ENCODE results near the gene CCDC178. TPM values are rescaled to one million over a fixed set of nuclear protein-coding genes. Genes with fewer than 3 reads are reported as not detected.

The CCDC178 gene
- total RNA-seq, 1 donor from 2014 or later: not detected

- DNase-seq: no peak
- intact Hi-C loops (cut with micrococcal nuclease): no loop called here
- Mint-ChIP-seq H3K4me3 (no peak overlapping the region), H3K27me3 (no peaks in the 10 kb centered on the region), H3K36me3 (ENCODE audit: low read depth) (no peaks in the 10 kb centered on the region), H3K27ac (no peak overlapping the region), H3K9me3 (no peaks in the 10 kb centered on the region), H3K4me1 (no peaks in the 10 kb centered on the region)
Measured at GRCh38 chr18:32910694-32911296, 529.7 kb downstream of the CCDC178 start.

- Mint-ChIP-seq H3K4me1 (no peaks in the 10 kb centered on the region), H3K27me3 (no peaks in the 10 kb centered on the region), H3K27ac (no peak overlapping the region), H3K4me3 (no peak overlapping the region), H3K9me3 (no peaks in the 10 kb centered on the region), H3K36me3 (ENCODE audit: low read depth) (no peaks in the 10 kb centered on the region)
- intact Hi-C loops (cut with micrococcal nuclease): no loop called here
- no peak for DNase-seq
Measured at GRCh38 chr18:32909798-32910561, 530.5 kb downstream of the CCDC178 start.

GRCh38 chr18:32908424-32908805 lies 532.1 kb downstream of the CCDC178 start:
- no peak for DNase-seq
- no peaks in the 10 kb centered on the region for H3K4me1 Mint-ChIP-seq
- H3K9me3 Mint-ChIP-seq: no peaks in the 10 kb centered on the region
- no peak overlapping the region for H3K4me3 Mint-ChIP-seq
- intact Hi-C loops (cut with micrococcal nuclease): no loop called here
- H3K27ac Mint-ChIP-seq: no peak overlapping the region
- H3K27me3 Mint-ChIP-seq: no peaks in the 10 kb centered on the region
- no peaks in the 10 kb centered on the region for H3K36me3 Mint-ChIP-seq (ENCODE audit: low read depth)

- no peaks in the 10 kb centered on the region for H3K36me3 Mint-ChIP-seq (ENCODE audit: low read depth)
- no peak overlapping the region for H3K4me3 Mint-ChIP-seq
- intact Hi-C loops (cut with micrococcal nuclease): no loop called here
- H3K27me3 Mint-ChIP-seq: no peaks in the 10 kb centered on the region
- H3K4me1 Mint-ChIP-seq: no peaks in the 10 kb centered on the region
- no peak for DNase-seq
- H3K9me3 Mint-ChIP-seq: no peaks in the 10 kb centered on the region
- no peak overlapping the region for H3K27ac Mint-ChIP-seq
Measured at GRCh38 chr18:32907648-32908423, 532.7 kb downstream of the CCDC178 start.

GRCh38 chr18:32907311-32907585 lies 533.3 kb downstream of the CCDC178 start:
- Mint-ChIP-seq H3K27me3 (no peaks in the 10 kb centered on the region), H3K27ac (no peak overlapping the region), H3K36me3 (ENCODE audit: low read depth) (no peaks in the 10 kb centered on the region), H3K4me3 (no peak overlapping the region), H3K4me1 (no peaks in the 10 kb centered on the region), H3K9me3 (no peaks in the 10 kb centered on the region)
- intact Hi-C loops (cut with micrococcal nuclease): no loop called here
- no peak for DNase-seq

- no peaks in the 10 kb centered on the region for H3K4me1 Mint-ChIP-seq
- H3K4me3 Mint-ChIP-seq: no peak overlapping the region
- H3K36me3 Mint-ChIP-seq (ENCODE audit: low read depth): no peaks in the 10 kb centered on the region
- no peaks in the 10 kb centered on the region for H3K9me3 Mint-ChIP-seq
- intact Hi-C loops (cut with micrococcal nuclease): no loop called here
- no peaks in the 10 kb centered on the region for H3K27me3 Mint-ChIP-seq
- no peak for DNase-seq
- no peak overlapping the region for H3K27ac Mint-ChIP-seq
Measured at GRCh38 chr18:32906506-32907310, 533.8 kb downstream of the CCDC178 start.

- H3K27me3 Mint-ChIP-seq: no peaks in the 10 kb centered on the region
- DNase-seq: no peak
- H3K27ac Mint-ChIP-seq: no peak overlapping the region
- H3K9me3 Mint-ChIP-seq: no peaks in the 10 kb centered on the region
- no peaks in the 10 kb centered on the region for H3K4me1 Mint-ChIP-seq
- H3K4me3 Mint-ChIP-seq: no peak overlapping the region
- intact Hi-C loops (cut with micrococcal nuclease): no loop called here
- H3K36me3 Mint-ChIP-seq (ENCODE audit: low read depth): no peaks in the 10 kb centered on the region
Measured at GRCh38 chr18:32905651-32906050, 534.9 kb downstream of the CCDC178 start.

GRCh38 chr18:32902568-32903330 lies 537.8 kb downstream of the CCDC178 start:
- H3K9me3 Mint-ChIP-seq: peaks cover 8% of the 10 kb centered on the region
- H3K27me3 Mint-ChIP-seq: no peaks in the 10 kb centered on the region
- no peak overlapping the region for H3K4me3 Mint-ChIP-seq
- H3K36me3 Mint-ChIP-seq (ENCODE audit: low read depth): no peaks in the 10 kb centered on the region
- no peaks in the 10 kb centered on the region for H3K4me1 Mint-ChIP-seq
- DNase-seq: no peak
- no peak overlapping the region for H3K27ac Mint-ChIP-seq
- intact Hi-C loops (cut with micrococcal nuclease): no loop called here

- Mint-ChIP-seq H3K27me3 (no peaks in the 10 kb centered on the region), H3K4me1 (no peaks in the 10 kb centered on the region), H3K9me3 (peaks cover 9% of the 10 kb centered on the region), H3K4me3 (no peak overlapping the region), H3K27ac (no peak overlapping the region), H3K36me3 (ENCODE audit: low read depth) (no peaks in the 10 kb centered on the region)
- intact Hi-C loops (cut with micrococcal nuclease): no loop called here
- no peak for DNase-seq
Measured at GRCh38 chr18:32899819-32900218, 540.7 kb downstream of the CCDC178 start.

GRCh38 chr18:32896776-32897547 lies 543.6 kb downstream of the CCDC178 start:
- no peaks in the 10 kb centered on the region for H3K36me3 Mint-ChIP-seq (ENCODE audit: low read depth)
- H3K27me3 Mint-ChIP-seq: no peaks in the 10 kb centered on the region
- H3K4me3 Mint-ChIP-seq: no peak overlapping the region
- H3K4me1 Mint-ChIP-seq: no peaks in the 10 kb centered on the region
- peaks cover 9% of the 10 kb centered on the region for H3K9me3 Mint-ChIP-seq
- DNase-seq: no peak
- H3K27ac Mint-ChIP-seq: no peak overlapping the region
- intact Hi-C loops (cut with micrococcal nuclease): no loop called here

- Mint-ChIP-seq H3K9me3 (peaks cover 8% of the 10 kb centered on the region), H3K4me1 (no peaks in the 10 kb centered on the region), H3K27me3 (no peaks in the 10 kb centered on the region), H3K27ac (no peak overlapping the region), H3K36me3 (ENCODE audit: low read depth) (no peaks in the 10 kb centered on the region), H3K4me3 (no peak overlapping the region)
- no peak for DNase-seq
- intact Hi-C loops (cut with micrococcal nuclease): no loop called here
Measured at GRCh38 chr18:32893915-32894314, 546.6 kb downstream of the CCDC178 start.

- Mint-ChIP-seq H3K27me3 (no peaks in the 10 kb centered on the region), H3K27ac (no peak overlapping the region), H3K4me1 (no peaks in the 10 kb centered on the region), H3K4me3 (no peak overlapping the region), H3K9me3 (no peaks in the 10 kb centered on the region), H3K36me3 (ENCODE audit: low read depth) (no peaks in the 10 kb centered on the region)
- intact Hi-C loops (cut with micrococcal nuclease): no loop called here
- DNase-seq: no peak
Measured at GRCh38 chr18:32891797-32892196, 548.7 kb downstream of the CCDC178 start.

GRCh38 chr18:32891130-32891529 lies 549.4 kb downstream of the CCDC178 start:
- Mint-ChIP-seq H3K27me3 (no peaks in the 10 kb centered on the region), H3K4me3 (no peak overlapping the region), H3K27ac (no peak overlapping the region), H3K36me3 (ENCODE audit: low read depth) (no peaks in the 10 kb centered on the region), H3K9me3 (no peaks in the 10 kb centered on the region), H3K4me1 (no peaks in the 10 kb centered on the region)
- intact Hi-C loops (cut with micrococcal nuclease): no loop called here
- DNase-seq: no peak

Measured in activated CD4-positive, alpha-beta T cell treated with anti-CD3 and anti-CD28 coated beads, Interleukin-2, amount 10 ng/mL, durations not matched to agents 24 days and 14 days (primary cell).